CD4-positive, alpha-beta T cell treated with Interleukin-1 beta for 1 hour (primary cell): ENCODE data around the gene CNPY1.
"Not testable (repeated sequence)": the region's sequence is repeated elsewhere in the genome, so short reads cannot be mapped to it uniquely, and the experiment has no call there.

Experiments
- DNase-seq, 2 donors: peaks; one replicate each; pipeline ENCODE4 v3.0.0-alpha.2; 2020 to 2022

CNPY1 gene

DNA sequence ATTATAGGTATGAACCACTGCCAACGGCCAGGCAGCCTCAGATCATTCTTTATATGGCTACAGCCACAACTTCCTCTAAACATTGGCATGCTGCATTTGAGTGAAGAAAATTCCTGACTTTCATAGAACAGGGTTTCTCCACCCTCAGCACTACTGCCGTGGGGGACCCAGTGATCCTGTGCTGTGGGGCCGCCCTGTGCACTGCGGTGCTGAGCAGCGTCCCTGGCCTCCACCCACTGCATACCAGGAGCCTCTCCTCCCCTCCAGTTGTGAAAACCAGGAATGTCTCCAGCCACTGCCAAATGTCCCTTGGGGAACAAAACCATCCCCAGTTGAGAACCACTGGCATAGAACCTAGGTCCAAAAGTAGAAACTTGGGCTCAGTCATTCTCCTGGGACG lies 15.8 kb downstream of the CNPY1 start:
- no peak for DNase-seq

DNA sequence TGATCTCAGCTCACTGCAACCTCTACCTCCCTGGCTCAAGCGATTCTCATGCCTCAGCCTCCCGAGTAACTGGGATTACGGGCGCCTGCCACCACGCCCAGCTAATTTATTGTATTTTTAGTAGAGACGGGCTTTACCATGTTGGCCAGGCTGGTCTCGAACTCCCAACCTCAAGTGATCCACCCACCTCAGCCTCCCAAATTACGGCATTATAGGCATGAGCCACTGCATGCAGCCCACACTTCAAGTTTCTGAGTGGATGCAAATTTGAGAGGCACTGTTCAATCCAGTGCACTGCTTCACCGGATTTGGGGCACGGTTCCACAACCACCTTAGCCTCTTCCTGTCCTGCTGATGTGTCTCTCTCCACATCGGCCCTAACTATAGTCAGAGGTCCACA lies 16.5 kb downstream of the CNPY1 start:
- DNase-seq, result no peak

DNA sequence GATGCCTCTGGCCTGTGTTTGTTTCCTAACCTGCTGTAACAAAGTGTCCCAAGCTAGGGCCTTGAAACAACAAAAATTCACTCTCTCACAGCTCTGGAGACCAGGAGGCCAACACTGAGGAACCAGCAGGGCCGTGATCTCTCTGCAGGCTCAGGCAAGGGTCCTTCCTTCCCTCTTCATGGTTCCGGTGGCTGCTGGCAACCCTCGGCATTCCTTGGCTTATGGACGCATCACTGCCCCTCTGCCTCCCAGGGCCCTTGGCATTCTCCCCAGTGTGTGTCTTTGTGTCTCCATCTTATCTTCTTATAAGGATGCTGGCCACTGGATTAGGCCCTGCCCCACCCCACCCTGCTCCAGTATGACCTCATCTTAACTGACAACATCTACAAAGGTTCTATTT lies 17.0 kb downstream of the CNPY1 start:
- DNase-seq, result no peak

DNA sequence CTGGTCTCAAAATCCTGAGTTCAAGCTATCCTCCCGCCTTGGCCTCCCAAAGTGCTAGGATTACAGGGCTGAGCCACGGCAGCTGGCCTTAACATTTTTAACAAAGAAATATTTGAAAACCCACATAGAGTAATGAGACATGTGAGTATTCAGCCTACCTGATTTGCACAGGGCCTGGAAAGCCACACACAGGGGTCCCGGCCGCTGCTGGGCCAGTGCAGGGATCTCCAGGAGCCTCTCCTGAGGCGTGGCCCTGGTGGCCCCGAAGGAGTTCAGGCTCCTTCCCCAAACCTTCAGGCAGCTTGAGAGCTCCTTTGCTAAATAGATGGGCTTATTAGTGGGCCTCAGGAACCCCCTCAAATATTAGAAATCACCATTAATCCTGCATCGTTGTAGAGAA lies 18.7 kb downstream of the CNPY1 start:
- no peak for DNase-seq

DNA sequence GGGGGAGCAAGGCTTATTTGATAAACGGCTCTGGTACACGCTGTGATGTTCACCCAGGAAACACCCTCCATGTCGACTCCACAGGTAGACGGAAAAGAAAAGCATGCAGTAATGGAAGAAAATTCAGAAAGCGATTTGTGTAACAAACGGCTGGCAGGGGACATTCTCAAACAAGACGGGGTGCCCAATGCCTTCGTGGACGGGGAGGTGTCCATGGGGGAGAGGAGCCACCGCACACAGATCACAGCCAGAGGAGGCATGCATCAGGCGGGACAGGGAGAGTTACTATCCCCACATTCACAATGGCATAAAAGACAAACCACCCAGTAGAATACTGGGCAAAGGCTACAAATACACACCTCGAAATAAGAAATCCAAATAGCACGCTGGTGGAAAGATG lies 20.1 kb downstream of the CNPY1 start:
- no peak for DNase-seq

DNA sequence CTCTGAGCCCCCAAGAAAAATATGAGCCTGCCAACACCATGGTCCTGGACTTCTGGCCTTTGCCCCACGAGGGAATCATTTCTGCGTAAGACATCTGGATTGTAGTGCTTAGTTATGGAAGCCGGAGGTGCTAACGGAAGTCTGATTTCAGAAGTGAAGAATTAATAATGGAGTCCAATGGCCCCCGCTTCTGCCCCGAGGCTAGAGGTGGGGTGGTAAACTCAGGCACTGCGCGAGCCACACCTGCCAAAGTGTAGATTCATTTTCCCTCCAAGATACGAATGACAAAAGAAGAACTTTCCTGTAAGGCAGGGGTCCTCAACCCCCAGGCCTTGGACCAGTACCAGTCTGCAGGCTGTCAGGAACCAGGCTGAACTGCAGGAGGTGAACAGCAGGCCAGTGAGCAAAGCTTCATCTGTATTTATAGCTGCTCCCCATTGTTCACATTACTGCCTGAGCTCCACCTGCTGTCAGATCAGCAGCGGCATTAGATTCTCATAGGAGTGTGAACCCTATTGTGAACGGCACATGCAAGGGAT lies 22.3 kb downstream of the CNPY1 start:
- no peak for DNase-seq

DNA sequence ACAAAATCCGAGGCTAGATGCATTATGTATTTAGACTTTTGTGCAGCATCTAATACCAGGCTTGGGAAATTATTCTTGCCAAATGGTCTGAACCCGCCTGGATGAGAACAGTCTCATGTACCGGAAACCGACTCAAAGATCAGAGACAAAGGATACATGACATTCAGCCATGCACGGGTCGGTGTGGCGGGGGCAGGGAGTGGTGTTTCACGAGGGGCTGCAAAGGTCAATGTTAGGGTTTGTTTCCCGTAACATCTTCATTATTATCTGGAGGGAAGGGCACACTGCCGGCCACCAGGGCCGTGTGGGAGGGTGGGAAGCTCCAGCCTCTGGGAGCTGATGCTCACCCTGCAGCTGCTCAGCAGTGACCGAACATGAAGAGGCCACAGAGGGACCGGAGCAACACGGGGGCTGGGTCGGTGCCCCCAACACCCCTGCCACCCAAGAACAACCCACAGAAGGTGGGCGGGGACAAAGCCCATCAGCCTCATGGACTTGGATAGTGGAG lies 23.1 kb downstream of the CNPY1 start:
- no peak for DNase-seq

DNA sequence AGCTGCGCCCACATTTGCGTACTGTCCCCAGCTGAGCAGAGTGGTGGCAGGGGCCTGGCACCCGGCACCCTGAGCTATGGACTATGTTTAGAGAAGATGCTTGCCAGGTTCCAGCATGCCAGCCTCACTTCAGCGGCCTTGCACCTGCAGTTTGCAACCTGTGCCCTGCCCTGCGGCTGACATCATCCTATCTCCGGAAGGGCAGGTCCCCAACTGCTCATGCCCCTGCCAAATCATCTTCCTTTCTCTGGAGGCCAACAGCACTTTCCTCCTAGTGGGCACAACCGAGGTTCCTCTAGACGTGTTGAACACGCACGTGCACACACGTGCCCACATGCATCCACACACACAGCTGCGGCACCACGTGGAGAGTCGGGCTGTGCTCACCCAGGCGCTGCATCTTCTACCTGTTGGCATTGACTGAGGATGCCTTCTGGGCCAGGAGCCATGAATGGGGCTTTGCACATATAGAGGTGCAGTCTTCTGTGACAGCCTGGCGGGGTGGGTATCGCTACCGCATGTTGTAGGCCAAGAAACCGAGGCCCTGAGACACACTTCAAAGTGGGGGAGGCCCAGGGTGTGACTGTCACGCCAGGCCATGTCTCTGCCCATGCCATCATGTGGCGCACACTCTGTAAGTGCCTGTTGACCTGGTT lies 24.5 kb downstream of the CNPY1 start:
- DNase-seq, result no peak

DNA sequence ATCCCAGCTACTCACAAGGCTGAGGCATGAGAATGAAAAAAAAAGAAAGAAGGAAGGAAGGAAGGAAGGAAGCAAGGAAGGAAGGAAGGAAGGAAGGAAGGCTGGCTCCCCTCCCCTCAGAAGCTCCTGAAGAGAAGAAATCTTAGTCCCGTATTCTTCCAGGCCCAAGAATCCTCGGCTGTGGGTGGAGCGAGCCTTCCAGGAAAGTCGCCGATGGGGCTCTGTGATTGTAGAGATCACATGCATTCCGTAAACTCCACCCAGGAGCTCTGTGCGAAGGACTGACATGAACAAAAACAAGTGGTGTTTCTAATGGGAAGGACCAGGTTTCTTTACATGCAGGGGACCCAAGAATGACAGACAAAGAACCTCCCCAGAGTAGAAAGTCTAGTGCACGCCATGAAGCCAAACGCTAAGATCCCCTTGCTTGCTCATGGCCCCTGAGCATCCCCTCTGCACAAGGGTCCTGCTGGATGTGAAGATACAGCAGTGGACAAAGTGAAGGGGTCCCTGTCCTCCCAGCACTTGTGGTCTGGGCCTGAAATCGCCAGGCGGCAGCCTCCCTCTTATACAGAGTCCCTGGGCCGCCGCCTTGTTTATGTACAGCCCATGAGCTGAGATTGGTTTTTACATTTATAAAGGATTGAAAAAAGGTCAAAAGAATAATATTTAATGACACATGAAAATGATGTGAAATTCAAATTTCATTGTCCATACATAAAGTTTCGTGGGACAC lies 25.2 kb downstream of the CNPY1 start:
- DNase-seq, result no peak

DNA sequence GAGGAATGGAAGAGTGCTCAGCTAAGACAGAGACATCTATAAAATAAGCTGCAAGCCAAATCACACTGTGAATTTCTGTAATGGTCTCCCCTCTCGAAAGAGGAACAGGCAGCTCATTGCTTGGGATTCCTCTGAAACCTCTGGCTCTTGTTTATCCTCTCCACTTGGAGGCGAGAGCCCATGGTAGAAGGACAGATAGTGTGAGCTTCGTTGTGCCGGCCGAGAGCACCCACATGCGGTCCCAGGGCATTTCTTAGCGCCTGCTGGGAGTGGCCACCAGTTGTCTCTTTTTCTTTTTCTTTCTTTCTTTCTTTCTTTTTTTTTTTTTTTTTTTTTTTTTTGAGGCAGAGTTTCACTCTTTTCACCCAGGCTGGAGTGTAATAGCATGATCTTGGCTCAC lies 26.2 kb downstream of the CNPY1 start:
- no peak for DNase-seq

DNA sequence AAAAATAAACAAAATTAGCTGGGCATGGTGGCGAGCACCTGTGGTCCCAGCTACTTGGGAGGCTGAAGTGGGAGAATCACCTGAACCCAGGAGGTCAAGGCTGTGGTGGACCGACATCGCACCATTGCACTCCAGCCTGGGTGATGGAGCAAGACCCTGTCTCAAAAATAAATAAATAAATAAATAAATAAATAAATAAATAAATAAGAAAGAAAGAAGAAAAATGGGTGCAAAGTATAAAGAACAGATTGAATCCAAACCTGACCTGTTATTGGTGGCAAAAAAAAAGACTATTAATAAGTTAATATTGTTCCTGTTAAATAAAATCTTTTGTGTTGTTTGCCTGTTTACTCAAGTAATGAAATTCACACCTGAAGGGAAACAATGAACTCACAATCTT lies 27.0 kb downstream of the CNPY1 start:
- DNase-seq, result not testable (repeated sequence)

DNA sequence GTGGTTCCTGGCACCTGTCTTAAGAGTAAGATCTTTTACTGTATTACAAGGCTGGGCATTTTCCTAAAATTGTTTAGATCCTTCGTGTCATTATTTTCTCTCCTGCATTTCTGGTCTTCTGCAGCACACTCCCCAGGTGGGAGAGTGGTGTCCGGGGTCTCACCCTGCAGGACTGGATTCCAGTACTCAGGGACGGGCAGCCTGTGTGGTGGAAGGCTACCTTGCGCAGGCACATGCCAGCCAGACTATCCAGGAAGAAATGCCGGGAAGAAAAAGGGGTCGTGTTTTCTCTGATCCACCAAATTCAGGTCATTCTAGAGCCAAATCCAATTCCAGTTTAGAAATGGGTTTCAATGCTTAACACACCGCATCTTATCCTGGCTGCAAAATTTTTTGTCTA lies 27.7 kb downstream of the CNPY1 start:
- no peak for DNase-seq

DNA sequence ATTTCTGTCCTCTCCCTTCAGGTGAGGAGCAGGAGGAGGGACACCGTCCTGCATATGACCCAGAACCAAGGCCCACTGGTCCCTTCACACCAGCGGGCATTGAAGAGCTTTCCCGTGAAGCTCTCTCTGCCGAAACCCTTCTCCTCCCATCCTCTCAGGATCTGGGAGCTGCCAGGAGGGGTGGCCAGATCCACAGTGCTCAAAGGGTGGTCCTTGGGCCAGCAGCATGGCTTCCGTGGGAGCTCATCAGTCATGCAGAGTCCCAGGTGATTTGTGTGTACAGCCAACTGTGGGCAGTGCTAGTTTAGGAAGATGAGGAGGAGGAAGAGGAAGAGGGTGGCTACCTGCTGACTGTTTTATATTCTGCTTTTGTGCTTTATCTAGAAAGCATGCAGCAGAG lies 28.4 kb downstream of the CNPY1 start:
- no peak for DNase-seq

DNA sequence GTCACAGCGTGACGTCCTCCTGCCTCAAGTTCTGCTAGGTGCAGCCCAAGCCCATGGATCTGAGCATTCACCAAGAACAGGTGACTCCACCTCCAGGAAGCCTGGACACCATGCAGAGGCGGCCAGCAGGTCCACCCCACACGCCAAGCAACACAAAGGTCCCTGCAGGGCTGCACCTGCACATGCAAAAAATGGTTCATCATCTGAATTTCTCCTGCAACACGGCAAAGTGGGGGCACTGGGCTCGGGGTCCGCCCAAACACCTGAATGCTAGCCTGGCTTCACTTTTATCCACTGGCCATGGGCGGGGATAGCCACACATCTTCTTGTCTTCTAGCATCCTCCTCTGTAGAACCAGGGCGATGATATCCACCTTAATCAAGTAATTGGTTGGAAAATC lies 28.9 kb downstream of the CNPY1 start:
- DNase-seq, result no peak

DNA sequence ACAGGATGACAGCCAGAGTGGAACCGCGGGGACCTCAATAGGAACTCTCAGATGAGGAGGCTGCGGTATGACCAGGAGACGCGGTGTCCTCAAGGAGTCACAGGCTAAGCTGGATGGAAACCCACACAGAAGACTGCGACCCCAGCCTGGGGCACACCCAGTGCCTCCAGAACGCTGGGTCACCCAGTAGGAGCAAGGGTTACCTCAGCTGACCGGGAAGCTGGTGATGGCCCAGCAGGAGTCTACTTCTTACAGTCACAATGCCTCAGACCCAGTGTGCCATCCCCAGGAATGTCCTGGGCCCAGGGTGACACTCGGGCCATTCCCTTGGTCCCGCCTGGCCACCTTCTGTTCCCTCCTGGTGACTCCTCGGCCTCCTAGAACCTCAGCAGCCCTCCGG lies 29.9 kb downstream of the CNPY1 start:
- no peak for DNase-seq

DNA sequence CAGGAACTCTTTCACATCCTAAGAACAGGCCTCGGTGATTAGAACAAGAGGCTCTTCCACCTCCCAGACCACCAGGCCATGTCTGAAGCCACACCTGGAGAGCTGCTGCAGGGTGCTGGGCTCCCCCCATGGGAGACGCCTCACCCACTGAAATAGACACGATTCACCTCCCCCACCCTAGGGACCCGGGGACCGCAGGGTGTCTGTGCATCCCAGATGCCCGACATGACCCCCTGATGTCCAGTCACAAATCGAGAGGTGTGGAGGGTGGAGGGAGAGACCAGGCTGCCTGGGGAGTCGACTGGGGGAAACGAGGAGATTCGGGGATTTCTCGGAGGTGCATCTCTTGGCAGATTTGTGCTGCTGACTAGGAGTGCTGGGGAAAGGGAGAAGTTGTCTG lies 31.0 kb downstream of the CNPY1 start:
- DNase-seq, result no peak

DNA sequence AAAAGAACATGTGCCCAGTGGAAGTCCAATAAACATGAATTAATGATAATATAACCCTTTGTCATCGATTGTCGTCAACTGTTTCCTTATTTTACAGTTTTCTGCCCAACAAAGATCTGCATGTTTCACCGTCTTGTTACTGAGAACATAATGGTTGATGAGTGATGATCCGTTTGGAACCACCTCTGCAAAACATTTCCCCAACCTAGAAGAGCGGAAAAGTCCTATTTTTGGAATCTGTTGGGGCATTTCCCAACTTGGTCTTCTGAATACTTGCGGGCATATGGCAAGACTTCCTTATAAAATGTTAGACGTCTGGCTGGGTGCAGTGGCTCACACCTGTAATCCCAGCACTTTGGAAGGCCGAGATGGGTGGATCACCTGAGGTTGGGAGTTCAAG lies 32.1 kb downstream of the CNPY1 start:
- DNase-seq, result no peak

DNA sequence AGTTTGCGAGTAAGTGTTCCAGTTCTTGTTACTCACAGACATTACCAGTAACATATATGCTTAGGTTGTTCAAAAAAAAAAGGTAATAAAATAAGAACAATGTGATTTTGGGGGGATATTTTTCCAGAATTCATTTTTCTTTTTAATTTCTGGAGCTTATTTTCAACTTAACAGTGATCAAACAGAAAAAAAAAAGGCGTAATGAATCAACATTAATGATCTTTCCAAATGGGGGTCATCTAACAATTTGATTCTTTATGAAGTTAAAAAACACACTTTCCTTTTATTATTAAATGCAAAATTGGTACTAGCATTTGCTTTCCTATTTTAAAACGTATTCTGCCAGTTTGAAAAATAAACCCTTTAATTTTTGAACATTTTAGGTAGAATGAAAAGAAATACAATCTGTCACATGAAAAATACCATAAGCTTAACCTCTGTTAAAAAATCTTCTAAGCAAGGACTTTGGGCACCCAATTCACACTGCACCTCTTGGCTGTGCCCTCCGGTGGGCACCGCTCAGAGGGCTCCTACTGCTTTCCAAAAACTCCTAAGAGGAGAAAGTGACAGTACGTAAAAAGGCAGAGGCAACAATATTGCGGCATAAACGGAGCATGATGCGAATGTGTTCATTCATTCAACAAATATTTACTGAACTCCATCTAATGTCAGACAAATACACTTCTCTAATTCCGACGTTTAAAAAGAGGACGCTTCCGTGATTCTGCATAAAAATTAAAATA lies 32.6 kb downstream of the CNPY1 start:
- no peak for DNase-seq

DNA sequence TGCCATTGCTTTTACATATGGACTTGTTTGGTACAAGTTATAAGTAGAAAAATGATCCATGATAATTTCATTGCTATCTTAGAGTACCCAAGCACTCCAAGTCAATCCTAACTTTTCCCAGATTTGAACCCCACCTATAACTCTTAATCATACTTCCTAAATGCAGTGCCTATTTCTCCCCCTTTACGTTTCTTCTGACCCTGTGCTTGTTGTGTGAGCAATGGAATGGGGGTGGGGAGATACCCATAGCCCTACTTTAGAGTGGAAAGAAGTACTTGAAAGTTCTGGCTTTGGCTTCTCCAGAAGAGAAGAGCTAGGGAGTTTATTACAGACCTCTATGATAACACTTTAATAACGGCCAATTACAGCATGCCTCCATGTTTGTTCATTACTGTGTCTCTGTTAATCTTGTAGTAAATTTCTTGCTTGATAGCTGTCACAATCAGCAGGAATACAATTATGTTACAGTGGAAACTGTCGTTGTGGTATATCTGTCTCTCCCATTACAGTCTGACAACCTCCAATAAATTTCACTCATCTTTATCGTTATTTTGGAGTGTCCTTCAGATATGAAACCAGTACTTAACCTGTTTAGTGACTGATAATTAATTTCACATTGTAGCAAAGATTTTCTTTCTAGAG lies 34.0 kb downstream of the CNPY1 start:
- no peak for DNase-seq

DNA sequence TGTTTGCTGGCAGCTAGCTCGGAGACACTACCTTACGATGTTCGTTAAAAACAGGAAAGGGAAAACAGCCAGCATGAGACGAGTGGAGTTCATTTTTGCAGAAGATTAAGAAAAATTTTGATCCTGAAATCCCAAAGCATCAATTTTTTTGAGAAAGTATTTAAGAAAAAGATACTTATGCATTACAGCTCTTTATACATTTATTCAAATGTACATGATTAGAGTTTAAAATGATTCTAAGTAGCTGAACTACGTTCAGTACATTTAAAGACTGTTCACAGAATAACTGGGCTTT lies 34.7 kb downstream of the CNPY1 start:
- DNase-seq, result no peak

DNA sequence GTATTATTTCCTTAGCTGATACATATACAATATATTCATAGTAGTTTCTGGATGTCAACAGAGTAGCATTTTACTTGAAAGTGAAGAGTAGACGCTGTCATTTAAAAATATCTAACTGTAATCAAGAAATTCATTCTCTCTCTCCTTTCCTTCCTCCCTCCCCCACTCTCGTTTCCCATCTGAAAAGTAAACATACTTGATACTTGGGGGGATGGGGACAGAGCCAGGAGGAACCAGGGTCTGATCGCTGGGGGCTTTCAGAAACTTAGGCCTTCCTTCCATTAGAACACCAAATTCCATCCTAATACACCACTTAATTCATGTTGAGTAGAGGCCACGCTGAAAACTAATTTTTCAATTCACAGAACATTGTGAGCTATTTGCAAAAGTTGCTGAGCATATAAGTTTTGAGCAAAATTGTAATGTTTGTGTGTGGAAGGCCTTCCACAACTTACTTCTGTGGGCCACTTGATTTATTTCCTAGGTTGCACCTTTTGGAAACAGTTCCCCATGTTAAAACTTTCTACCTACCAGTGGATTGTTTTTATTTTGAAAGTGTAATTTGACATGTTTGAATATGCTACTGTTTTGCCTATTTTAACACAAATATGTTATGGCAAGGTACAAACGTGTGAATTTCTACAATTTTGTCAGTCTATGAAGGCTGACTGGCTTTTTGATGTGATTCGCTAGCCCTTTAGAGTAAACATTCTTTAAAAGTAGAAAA lies 35.2 kb downstream of the CNPY1 start:
- no peak for DNase-seq

DNA sequence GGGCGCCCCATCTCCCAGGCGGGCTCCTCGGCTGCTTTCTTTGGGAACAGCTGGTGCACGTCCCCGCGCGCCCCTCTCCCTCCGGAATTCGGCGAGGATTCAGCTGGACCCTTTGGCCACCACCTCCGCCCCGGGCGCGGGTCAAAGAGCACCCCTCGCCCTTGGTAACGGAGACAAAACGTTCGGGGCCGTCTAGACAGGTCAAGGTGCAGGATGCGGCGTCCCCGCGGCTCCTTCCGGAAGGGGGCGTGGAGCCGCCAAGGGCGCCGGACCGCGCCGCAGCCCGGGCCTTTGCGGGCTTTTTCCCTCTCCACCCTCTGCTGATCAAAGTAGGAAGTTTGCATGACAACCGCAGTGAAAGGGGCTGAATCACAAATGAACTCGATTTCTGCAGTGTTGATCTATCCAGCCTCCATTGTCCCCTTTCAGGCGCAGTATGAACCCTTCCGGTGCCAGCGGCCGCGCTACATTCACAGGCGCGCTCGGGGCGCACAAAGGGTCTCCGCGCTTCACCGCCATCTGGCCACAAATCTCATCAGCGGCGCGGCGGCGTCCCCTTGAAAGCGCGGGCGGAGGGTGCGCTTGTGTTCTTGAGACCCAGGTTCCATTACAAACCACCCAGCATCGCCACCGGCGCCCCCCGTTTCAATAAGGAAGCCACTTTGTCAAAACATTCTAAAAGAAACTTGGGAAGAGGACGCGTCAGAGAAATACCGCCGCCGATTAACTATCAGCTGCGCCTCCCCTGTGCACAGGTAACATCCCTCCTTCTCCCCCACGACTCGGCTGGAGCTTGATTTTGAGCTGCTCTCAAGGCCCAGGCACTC lies 36.4 kb downstream of the CNPY1 start:
- DNase-seq, result no peak
